ENCODE measurements around the gene SLC7A5. TPM values are rescaled to one million over a fixed set of nuclear protein-coding genes. Genes with fewer than 3 reads are reported as not detected.

SLC7A5 gene
- total and polyA plus RNA-seq, 2 of the 13 experiments (the other 11 are each of a cell fraction or from before 2014, with no cell fraction given), result 79.6 to 155 TPM

DNA sequence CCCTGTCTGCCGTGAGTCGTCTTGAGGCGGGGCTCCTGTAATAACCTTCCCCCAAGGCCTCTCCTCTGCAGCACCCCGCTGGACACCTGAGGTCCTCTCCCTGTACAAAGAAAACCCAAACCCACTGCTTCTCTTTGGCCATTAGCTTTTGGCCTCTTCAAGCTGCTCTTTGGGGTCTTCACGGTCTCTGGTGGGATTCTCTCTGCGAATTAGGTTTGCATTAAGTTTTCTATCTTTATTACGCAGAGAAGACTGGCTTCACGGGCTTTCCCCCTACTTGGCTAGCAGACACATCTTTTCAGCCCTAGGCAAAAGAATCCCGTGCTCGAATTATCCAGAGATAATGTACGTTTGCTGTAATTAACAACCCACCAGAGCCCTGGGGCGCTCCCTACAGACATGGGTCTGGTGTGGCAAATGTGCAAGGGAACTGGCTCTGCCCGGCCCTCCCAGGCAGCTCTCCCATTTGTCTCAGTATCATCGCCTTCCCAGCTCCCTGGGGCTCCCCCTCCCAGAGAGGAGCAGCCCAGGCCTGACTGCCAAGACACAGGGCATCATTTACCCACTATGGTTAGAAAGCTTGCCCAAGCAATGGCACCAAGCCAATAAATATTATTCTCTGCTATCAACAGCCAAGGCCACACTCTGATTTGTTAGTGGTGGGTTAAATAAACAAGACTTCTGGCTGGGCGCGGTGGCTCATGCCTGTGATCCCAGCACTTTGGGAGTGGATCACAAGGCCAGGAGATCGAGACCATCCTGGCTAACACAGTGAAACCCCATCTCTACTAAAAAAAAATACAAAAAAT lies 78.8 kb downstream of the SLC7A5 start (continued):
- TF ChIP-seq ZNF18 (CRISPR knock-in tag; IDR thresholded peaks at IDR 0.05; ENCODE audit: insufficient replicate concordance) (no peak), FOXA1 (IDR thresholded peaks at IDR 0.05) (no peak), FOXA1 (CRISPR knock-in tag; IDR thresholded peaks at IDR 0.05) (peak; percentile 16; the same call in 1 of the 2 replicates), ZFP37 (CRISPR knock-in tag; IDR thresholded peaks at IDR 0.05; ENCODE audit: borderline replicate concordance) (no peak), DMAP1 (CRISPR knock-in tag; IDR thresholded peaks at IDR 0.05) (no peak), ZBTB3 (CRISPR knock-in tag; IDR thresholded peaks at IDR 0.05; ENCODE audit: borderline replicate concordance, low read depth) (no peak), ZNF530 (CRISPR knock-in tag; IDR thresholded peaks at IDR 0.05; ENCODE audit: low read depth) (no peak), PHF21A (CRISPR knock-in tag; IDR thresholded peaks at IDR 0.05) (0 out of 2 replicates have a peak, but pooled peaks have one; percentile 20), KAT7 (CRISPR knock-in tag; IDR thresholded peaks at IDR 0.05; ENCODE audit: borderline replicate concordance) (0 out of 2 replicates have a peak, but pooled peaks have one; percentile 39), POLR2G (IDR thresholded peaks at IDR 0.05; ENCODE audit: low read depth, low read length) (no peak), ZNF784 (CRISPR knock-in tag; IDR thresholded peaks at IDR 0.05; ENCODE audit: borderline replicate concordance) (no peak), RFX5 (IDR thresholded peaks at IDR 0.05; ENCODE audit: low read depth, low read length) (no peak), TGIF2 (CRISPR knock-in tag; IDR thresholded peaks at IDR 0.05) (no peak), KLF12 (CRISPR knock-in tag; IDR thresholded peaks at IDR 0.05; ENCODE audit: borderline replicate concordance) (no peak; the same call in 1 of the 2 replicates), DR1 (CRISPR knock-in tag; IDR thresholded peaks at IDR 0.05) (no peak), NFKBIZ (CRISPR knock-in tag; IDR thresholded peaks at IDR 0.05) (no peak), ZFYVE20 (CRISPR knock-in tag; IDR thresholded peaks at IDR 0.05; ENCODE audit: borderline replicate concordance, low read depth) (no peak)
- TF ChIP-seq, protein P1, sequence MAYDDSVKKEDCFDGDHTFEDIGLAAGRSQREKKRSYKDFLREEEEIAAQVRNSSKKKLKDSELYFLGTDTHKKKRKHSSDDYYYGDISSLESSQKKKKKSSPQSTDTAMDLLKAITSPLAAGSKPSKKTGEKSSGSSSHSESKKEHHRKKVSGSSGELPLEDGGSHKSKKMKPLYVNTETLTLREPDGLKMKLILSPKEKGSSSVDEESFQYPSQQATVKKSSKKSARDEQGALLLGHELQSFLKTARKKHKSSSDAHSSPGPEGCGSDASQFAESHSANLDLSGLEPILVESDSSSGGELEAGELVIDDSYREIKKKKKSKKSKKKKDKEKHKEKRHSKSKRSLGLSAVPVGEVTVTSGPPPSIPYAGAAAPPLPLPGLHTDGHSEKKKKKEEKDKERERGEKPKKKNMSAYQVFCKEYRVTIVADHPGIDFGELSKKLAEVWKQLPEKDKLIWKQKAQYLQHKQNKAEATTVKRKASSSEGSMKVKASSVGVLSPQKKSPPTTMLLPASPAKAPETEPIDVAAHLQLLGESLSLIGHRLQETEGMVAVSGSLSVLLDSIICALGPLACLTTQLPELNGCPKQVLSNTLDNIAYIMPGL (CRISPR knock-in tag; IDR thresholded peaks at IDR 0.05; ENCODE audit: borderline replicate concordance in 1 of 2, low read depth in 1 of 2), result 0 out of 4 replicates have a peak, but pooled peaks of 1 of the 2 experiments have one; percentile 7
- TF ChIP-seq, protein P2, sequence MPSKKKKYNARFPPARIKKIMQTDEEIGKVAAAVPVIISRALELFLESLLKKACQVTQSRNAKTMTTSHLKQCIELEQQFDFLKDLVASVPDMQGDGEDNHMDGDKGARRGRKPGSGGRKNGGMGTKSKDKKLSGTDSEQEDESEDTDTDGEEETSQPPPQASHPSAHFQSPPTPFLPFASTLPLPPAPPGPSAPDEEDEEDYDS (CRISPR knock-in tag; IDR thresholded peaks at IDR 0.05), result no peak
- TF ChIP-seq, protein P3, sequence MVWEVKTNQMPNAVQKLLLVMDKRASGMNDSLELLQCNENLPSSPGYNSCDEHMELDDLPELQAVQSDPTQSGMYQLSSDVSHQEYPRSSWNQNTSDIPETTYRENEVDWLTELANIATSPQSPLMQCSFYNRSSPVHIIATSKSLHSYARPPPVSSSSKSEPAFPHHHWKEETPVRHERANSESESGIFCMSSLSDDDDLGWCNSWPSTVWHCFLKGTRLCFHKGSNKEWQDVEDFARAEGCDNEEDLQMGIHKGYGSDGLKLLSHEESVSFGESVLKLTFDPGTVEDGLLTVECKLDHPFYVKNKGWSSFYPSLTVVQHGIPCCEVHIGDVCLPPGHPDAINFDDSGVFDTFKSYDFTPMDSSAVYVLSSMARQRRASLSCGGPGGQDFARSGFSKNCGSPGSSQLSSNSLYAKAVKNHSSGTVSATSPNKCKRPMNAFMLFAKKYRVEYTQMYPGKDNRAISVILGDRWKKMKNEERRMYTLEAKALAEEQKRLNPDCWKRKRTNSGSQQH (CRISPR knock-in tag; IDR thresholded peaks at IDR 0.05; ENCODE audit: low read depth), result 0 out of 2 replicates have a peak, but pooled peaks have one; percentile 6
